Keratinocyte (primary cell): ENCODE results near the gene CHMP4B.

ENCODE experiments used
- EZH2 ChIP-seq: IDR thresholded peaks from one replicate; pipeline ENCODE4 v1.6.1; 2012; ENCODE audit warnings: inconsistent platforms, mild to moderate bottlenecking, low read length, moderate library complexity
- TF ChIP-seq, protein P1 (sequence below), 3 experiments: IDR thresholded peaks in 1 of 3; conservative IDR thresholded peaks in 1 of 3; optimal IDR thresholded peaks in 1 of 3; 2 replicates in 2 of 3; 3 replicates in 1 of 3; pipeline versions ENCODE3 to v1.5.1; 2011; ENCODE audit warnings: low read length in 3 of 3, mild to moderate bottlenecking in 3 of 3, moderate library complexity in 2 of 3, control low read depth in 1 of 3, inconsistent platforms in 1 of 3; ENCODE audit not compliant: insufficient read depth in 2 of 3; ENCODE audit errors: extremely low read depth in 1 of 3

DNA sequence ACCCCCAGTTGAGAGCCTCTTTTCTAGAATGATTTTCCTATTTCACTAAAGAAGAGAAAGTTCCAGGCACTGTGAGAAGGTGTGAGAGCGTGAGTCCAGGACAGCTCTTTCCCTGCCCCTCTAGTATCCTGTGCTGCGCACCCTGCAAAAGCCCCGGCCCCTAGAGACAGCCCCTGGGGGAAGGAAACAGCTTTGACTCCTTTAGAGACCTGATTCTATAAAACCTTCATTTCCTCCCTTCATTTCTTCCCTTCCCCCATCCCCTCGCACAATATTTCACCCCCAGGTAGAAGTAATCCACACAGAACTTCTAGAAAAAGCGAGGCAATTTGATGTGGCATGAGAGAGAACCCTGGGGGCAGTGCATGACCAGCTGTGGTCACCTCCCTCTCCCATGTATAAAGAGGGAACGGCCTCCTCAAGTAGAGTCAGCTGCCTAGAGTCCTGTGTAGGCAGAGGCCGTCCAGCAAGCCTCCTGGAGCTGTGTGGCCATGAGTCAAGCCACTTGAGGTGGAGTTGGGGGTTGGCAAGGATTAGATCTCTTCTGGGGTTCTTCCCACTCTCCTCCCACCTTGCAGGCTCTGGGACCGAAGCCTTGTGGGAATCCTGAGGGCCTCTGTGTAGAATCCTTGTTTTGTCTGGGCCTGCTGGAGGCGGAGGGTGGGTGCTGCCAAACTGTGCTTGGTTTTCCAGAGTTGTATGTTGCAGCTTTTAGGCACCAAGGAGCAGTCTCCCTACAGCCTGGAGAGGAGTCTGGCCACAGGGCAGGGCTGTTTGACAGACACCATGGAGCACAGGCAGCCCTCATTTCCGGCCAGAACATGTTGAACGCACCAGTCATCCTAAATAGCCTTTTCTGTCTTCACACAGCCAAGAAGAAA lies 41.7 kb downstream of the CHMP4B start:
- TF ChIP-seq, protein P1, sequence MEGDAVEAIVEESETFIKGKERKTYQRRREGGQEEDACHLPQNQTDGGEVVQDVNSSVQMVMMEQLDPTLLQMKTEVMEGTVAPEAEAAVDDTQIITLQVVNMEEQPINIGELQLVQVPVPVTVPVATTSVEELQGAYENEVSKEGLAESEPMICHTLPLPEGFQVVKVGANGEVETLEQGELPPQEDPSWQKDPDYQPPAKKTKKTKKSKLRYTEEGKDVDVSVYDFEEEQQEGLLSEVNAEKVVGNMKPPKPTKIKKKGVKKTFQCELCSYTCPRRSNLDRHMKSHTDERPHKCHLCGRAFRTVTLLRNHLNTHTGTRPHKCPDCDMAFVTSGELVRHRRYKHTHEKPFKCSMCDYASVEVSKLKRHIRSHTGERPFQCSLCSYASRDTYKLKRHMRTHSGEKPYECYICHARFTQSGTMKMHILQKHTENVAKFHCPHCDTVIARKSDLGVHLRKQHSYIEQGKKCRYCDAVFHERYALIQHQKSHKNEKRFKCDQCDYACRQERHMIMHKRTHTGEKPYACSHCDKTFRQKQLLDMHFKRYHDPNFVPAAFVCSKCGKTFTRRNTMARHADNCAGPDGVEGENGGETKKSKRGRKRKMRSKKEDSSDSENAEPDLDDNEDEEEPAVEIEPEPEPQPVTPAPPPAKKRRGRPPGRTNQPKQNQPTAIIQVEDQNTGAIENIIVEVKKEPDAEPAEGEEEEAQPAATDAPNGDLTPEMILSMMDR (optimal IDR thresholded peaks at IDR 0.05 in 1 of 3, IDR thresholded peaks at IDR 0.05 in 1 of 3, conservative IDR thresholded peaks at IDR 0.05 in 1 of 3; ENCODE audit: extremely low read depth in 1 of 3, insufficient read depth in 2 of 3, low read length in 3 of 3): no peak
- no peak for TF ChIP-seq EZH2
